HCT116 (cell line): ENCODE measurements around the gene PHGDH. TPM values are rescaled to one million over a fixed set of nuclear protein-coding genes. Genes with fewer than 3 reads are reported as not detected.

Experiments
- ATAC-seq: fragments of 200-7000 bp; cut with Tn5 transposase; 2 replicates; pipeline ENCODE4 v1.9.1; 2020; ENCODE audit warnings: mild to moderate bottlenecking, moderate library complexity
- BruUV-seq: library from RNA; stranded (reverse); fragments of 400-500 nt; replicated peaks from 2 replicates; lab custom pipeline; 2021; lab: Mats Ljungman, UMichigan
- CTCF ChIA-PET: fragments of 300-600 bp; sonication (Branson Sonifier 250); formaldehyde crosslinking; loops from one replicate; lab custom pipeline; 2021; ENCODE audit warnings: antibody characterized with exemption; lab: Charles Lee
- POLR2A ChIA-PET: fragments of 300-600, 350-600 bp; sonication (Branson Sonifier 250); formaldehyde crosslinking; loops from one replicate; lab custom pipeline; 2021; ENCODE audit warnings: antibody characterized with exemption; lab: Charles Lee
- RAD21 ChIA-PET, 2 experiments: fragments of 300-600 bp; sonication (Branson Sonifier 250); formaldehyde crosslinking; loops; one replicate each; lab custom pipeline; 2023; ENCODE audit warnings: low total read pairs in 2 of 2; ENCODE audit not compliant: uncharacterized antibody in 2 of 2, unreplicated experiment in 2 of 2, low non-redundant PET in 1 of 2; lab: Charles Lee
- DNase-seq: peaks from one replicate; pipeline ENCODE4 v3.0.0-alpha.2; 2010; ENCODE audit warnings: low read depth, low spot score
- H2AFZ ChIP-seq: fragments of 200-600 bp; shearing (Covaris generic), sonication (generic); 2 replicates; pipeline ENCODE4 v1.6.1; 2017; ENCODE audit warnings: low read depth, mixed run types, mixed read lengths, antibody characterized with exemption, low read length; ENCODE audit not compliant: poor library complexity, severe bottlenecking
- H3K27ac ChIP-seq: 2 replicates; pipeline ENCODE4 v1.5.1; 2012; ENCODE audit warnings: low read depth, low read length
- H3K27me3 ChIP-seq: fragments of 200-600 bp; sonication (generic); 2 replicates; pipeline ENCODE4 v1.6.1; 2016; ENCODE audit warnings: mixed run types, low read length, mixed read lengths; ENCODE audit not compliant: insufficient read depth
- H3K36me3 ChIP-seq, 2 experiments: fragments of 200-500 bp in 1 of 2; fragments of 200-600 bp in 1 of 2; sonication (Bioruptor generic) in 1 of 2; sonication (generic) in 1 of 2; 2 replicates each; pipeline versions ENCODE4 v1.5.1 to v1.6.1; 2014 to 2016; ENCODE audit warnings: low read length in 2 of 2, inconsistent platforms in 1 of 2, mixed read lengths in 1 of 2, mixed run types in 1 of 2; ENCODE audit not compliant: insufficient read depth in 2 of 2, control insufficient read depth in 1 of 2
- H3K4me1 ChIP-seq, 2 experiments: fragments of 200-600 bp in 1 of 2; sonication (generic) in 1 of 2; 2 replicates each; pipeline versions ENCODE4 v1.5.1 to v1.6.1; 2012 to 2017; ENCODE audit warnings: low read length in 2 of 2, inconsistent platforms in 1 of 2, mild to moderate bottlenecking in 1 of 2, mixed read lengths in 1 of 2, mixed run types in 1 of 2, moderate library complexity in 1 of 2; ENCODE audit not compliant: insufficient read depth in 2 of 2, control insufficient read depth in 1 of 2
- H3K4me2 ChIP-seq: fragments of 200-600 bp; sonication (generic); 2 replicates; pipeline ENCODE4 v1.6.1; 2017; ENCODE audit warnings: mixed run types, low read length, mixed read lengths
- H3K4me3 ChIP-seq, 2 experiments: fragments of 200-600 bp in 1 of 2; sonication (generic) in 1 of 2; replicated peaks in 1 of 2; 2 replicates each; pipeline ENCODE4 v1.5.1; 2011 to 2016; ENCODE audit warnings: low read length in 2 of 2, control low read depth in 1 of 2, low read depth in 1 of 2, mild to moderate bottlenecking in 1 of 2, mixed read lengths in 1 of 2, mixed run types in 1 of 2
- H3K79me2 ChIP-seq: fragments of 200-600 bp; sonication (generic); 2 replicates; pipeline ENCODE4 v1.6.1; 2017; ENCODE audit warnings: mild to moderate bottlenecking, mixed run types, low read length, moderate library complexity, mixed read lengths; ENCODE audit not compliant: insufficient read depth
- H3K9ac ChIP-seq: fragments of 200-600 bp; sonication (generic); 2 replicates; pipeline ENCODE4 v1.6.1; 2016; ENCODE audit warnings: low read length, mixed read lengths
- H3K9me2 ChIP-seq: fragments of 200-600 bp; sonication (generic), shearing (Covaris generic); 2 replicates; pipeline ENCODE4 v1.6.1; 2017; ENCODE audit warnings: mixed run types, mild to moderate bottlenecking, moderate library complexity; ENCODE audit not compliant: insufficient read depth
- H3K9me3 ChIP-seq, 2 experiments: fragments of 200-500 bp in 1 of 2; fragments of 200-600 bp in 1 of 2; sonication (Bioruptor generic) in 1 of 2; sonication (generic) in 1 of 2; 2 replicates each; pipeline ENCODE4 v1.6.1; 2014 to 2017; ENCODE audit warnings: low read length in 2 of 2, mixed read lengths in 2 of 2, inconsistent platforms in 1 of 2, low read depth in 1 of 2, mild to moderate bottlenecking in 1 of 2, mixed run types in 1 of 2, moderate library complexity in 1 of 2; ENCODE audit not compliant: control insufficient read depth in 1 of 2, insufficient read depth in 1 of 2
- H4K20me1 ChIP-seq: fragments of 200-600 bp; sonication (generic), shearing (Covaris generic); 2 replicates; pipeline ENCODE4 v1.6.1; 2017; ENCODE audit warnings: mixed run types, mild to moderate bottlenecking, moderate library complexity; ENCODE audit not compliant: insufficient read depth
- CBX3 ChIP-seq: IDR thresholded peaks from 2 replicates; pipeline ENCODE4 v1.6.1; 2012; ENCODE audit warnings: low read depth
- CEBPB ChIP-seq: IDR thresholded peaks from 2 replicates; pipeline ENCODE4 v1.6.1; 2012; ENCODE audit warnings: low read depth
- EGR1 ChIP-seq: IDR thresholded peaks from 2 replicates; pipeline ENCODE4 v1.6.1; 2012; ENCODE audit warnings: low read depth
- ELF1 ChIP-seq: IDR thresholded peaks from 2 replicates; pipeline ENCODE4 v1.6.1; 2012; ENCODE audit warnings: low read depth, borderline replicate concordance
- EZH2 ChIP-seq: fragments of 200-600 bp; sonication (generic); IDR thresholded peaks from 2 replicates; pipeline ENCODE4 v1.6.1; 2017; ENCODE audit warnings: antibody characterized with exemption, mixed run types
- EZH2phosphoT487 ChIP-seq: fragments of 200-600 bp; IDR thresholded peaks from 2 replicates; pipeline ENCODE4 v1.6.1; 2018; ENCODE audit warnings: antibody characterized with exemption, borderline replicate concordance
- FOSL1 ChIP-seq: IDR thresholded peaks from 2 replicates; pipeline ENCODE4 v1.6.1; 2012; ENCODE audit warnings: low read depth
- JUND ChIP-seq: IDR thresholded peaks from 2 replicates; pipeline ENCODE4 v1.6.1; 2012
- POLR2A ChIP-seq: IDR thresholded peaks from 2 replicates; pipeline ENCODE4 v1.7.0; 2011; ENCODE audit warnings: borderline replicate concordance; ENCODE audit not compliant: insufficient read depth, insufficient read length; ENCODE audit errors: extremely low read depth
- RAD21 ChIP-seq: IDR thresholded peaks from 2 replicates; pipeline ENCODE4 v1.6.1; 2012; ENCODE audit warnings: low read depth, mild to moderate bottlenecking
- SIN3A ChIP-seq: IDR thresholded peaks from 2 replicates; pipeline ENCODE4 v1.6.1; 2012; ENCODE audit warnings: low read depth
- SP1 ChIP-seq: IDR thresholded peaks from 2 replicates; pipeline ENCODE4 v1.6.1; 2012; ENCODE audit warnings: low read depth
- TCF7L2 ChIP-seq: IDR thresholded peaks from 2 replicates; pipeline ENCODE4 v1.7.0; 2011; ENCODE audit warnings: borderline replicate concordance, inconsistent platforms; ENCODE audit not compliant: insufficient read depth, insufficient read length; ENCODE audit errors: extremely low read depth
- YY1 ChIP-seq: IDR thresholded peaks from 2 replicates; pipeline ENCODE4 v1.6.1; 2011; ENCODE audit warnings: low read length, low read depth, moderate library complexity, mild to moderate bottlenecking; ENCODE audit not compliant: insufficient replicate concordance; ENCODE audit errors: extremely low read depth
- ZFX ChIP-seq: fragments of 450-650 bp; IDR thresholded peaks from 2 replicates; pipeline ENCODE4 v1.6.1; 2017
- ZNF274 ChIP-seq: fragments of 200-500 bp; sonication (Bioruptor generic); IDR thresholded peaks from 2 replicates; pipeline ENCODE4 v1.6.1; 2014; ENCODE audit warnings: mild to moderate bottlenecking, low read depth, low read length, inconsistent platforms
- intact Hi-C: fragments of 100-400 bp; cut with micrococcal nuclease; formaldehyde crosslinking; loops from 2 replicates; pipeline ENCODE4 v1.10.0; 2022
- total RNA-seq: library from RNA; stranded (reverse); gene quantifications from one replicate; pipeline ENCODE4 v1.2.1, GENCODE V29; 2021; ENCODE audit not compliant: unreplicated experiment
- TF ChIP-seq, protein P1 (sequence below), 3 experiments: fragments of 200-600 bp in 1 of 3; sonication (generic) in 1 of 3; IDR thresholded peaks in 2 of 3; conservative IDR thresholded peaks in 1 of 3; 2 replicates each; pipeline ENCODE4 v1.5.1; 2012 to 2017; ENCODE audit warnings: low read depth in 2 of 3, low read length in 2 of 3, antibody characterized with exemption in 1 of 3, borderline replicate concordance in 1 of 3, control low read depth in 1 of 3, mild to moderate bottlenecking in 1 of 3, mixed read lengths in 1 of 3, mixed run types in 1 of 3, moderate library complexity in 1 of 3; ENCODE audit not compliant: insufficient read depth in 1 of 3
- TF ChIP-seq, protein P2 (sequence below): IDR thresholded peaks from 2 replicates; pipeline ENCODE4 v1.6.1; 2012
- TF ChIP-seq, protein P3 (sequence below): IDR thresholded peaks from 2 replicates; pipeline ENCODE4 v1.6.1; 2012
- TF ChIP-seq, protein P4 (sequence below): IDR thresholded peaks from 2 replicates; pipeline ENCODE4 v1.6.1; 2011; ENCODE audit warnings: mild to moderate bottlenecking, low read length, moderate library complexity; ENCODE audit not compliant: insufficient replicate concordance; ENCODE audit errors: extremely low read depth

Gene PHGDH
- total RNA-seq, 1 experiment from 2014 or later = 187 TPM

DNA sequence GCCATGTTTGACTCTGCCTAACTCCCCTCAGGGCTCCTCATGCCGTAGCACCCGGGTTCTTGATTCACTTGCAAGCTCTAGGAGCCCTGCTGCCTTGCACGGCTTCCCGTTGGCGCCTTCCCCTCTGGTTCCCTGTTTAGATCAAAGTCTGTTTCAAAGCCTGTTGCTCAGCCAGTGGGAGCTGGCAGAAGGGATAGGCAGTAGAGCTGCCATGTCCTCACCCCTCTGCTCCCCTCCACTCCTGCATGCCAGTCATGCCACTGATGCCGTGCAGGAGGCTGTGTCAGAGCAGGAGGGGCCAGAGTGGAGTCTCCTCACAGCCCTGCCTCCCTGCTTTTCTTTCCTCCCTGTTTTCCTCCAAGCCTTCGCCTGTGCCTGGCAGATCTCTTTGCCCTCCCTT is 30.5 kb downstream of the PHGDH start:
- peaks cover 0 to 3% of the 10 kb centered on the region in 2 experiments; a peak in 1 of 4 replicates for H3K36me3 ChIP-seq
- no TSS peak for BruUV-seq
- DNase-seq (no peak), ATAC-seq (no peak)
- no peaks in the 10 kb centered on the region for H3K4me1 ChIP-seq
- no peak overlapping the region for H3K27ac ChIP-seq
- TF ChIP-seq ZFX (no peak), SIN3A (no peak), EZH2phosphoT487 (no peak), JUND (no peak), SP1 (no peak), ZNF274 (no peak), CBX3 (no peak), POLR2A (no peak), ELF1 (no peak), EZH2 (no peak), EGR1 (no peak), CEBPB (no peak), YY1 (no peak), TCF7L2 (no peak), RAD21 (no peak), FOSL1 (no peak)
- TF ChIP-seq, protein P1, sequence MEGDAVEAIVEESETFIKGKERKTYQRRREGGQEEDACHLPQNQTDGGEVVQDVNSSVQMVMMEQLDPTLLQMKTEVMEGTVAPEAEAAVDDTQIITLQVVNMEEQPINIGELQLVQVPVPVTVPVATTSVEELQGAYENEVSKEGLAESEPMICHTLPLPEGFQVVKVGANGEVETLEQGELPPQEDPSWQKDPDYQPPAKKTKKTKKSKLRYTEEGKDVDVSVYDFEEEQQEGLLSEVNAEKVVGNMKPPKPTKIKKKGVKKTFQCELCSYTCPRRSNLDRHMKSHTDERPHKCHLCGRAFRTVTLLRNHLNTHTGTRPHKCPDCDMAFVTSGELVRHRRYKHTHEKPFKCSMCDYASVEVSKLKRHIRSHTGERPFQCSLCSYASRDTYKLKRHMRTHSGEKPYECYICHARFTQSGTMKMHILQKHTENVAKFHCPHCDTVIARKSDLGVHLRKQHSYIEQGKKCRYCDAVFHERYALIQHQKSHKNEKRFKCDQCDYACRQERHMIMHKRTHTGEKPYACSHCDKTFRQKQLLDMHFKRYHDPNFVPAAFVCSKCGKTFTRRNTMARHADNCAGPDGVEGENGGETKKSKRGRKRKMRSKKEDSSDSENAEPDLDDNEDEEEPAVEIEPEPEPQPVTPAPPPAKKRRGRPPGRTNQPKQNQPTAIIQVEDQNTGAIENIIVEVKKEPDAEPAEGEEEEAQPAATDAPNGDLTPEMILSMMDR (IDR thresholded peaks at IDR 0.05 in 2 of 3, conservative IDR thresholded peaks at IDR 0.05 in 1 of 3; ENCODE audit: borderline replicate concordance in 1 of 3, insufficient read depth in 1 of 3, low read depth in 2 of 3, low read length in 2 of 3) = no peak
- TF ChIP-seq, protein P2, sequence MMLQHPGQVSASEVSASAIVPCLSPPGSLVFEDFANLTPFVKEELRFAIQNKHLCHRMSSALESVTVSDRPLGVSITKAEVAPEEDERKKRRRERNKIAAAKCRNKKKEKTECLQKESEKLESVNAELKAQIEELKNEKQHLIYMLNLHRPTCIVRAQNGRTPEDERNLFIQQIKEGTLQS = no peak
- TF ChIP-seq, protein P3, sequence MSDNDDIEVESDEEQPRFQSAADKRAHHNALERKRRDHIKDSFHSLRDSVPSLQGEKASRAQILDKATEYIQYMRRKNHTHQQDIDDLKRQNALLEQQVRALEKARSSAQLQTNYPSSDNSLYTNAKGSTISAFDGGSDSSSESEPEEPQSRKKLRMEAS = no peak
- TF ChIP-seq, protein P4, sequence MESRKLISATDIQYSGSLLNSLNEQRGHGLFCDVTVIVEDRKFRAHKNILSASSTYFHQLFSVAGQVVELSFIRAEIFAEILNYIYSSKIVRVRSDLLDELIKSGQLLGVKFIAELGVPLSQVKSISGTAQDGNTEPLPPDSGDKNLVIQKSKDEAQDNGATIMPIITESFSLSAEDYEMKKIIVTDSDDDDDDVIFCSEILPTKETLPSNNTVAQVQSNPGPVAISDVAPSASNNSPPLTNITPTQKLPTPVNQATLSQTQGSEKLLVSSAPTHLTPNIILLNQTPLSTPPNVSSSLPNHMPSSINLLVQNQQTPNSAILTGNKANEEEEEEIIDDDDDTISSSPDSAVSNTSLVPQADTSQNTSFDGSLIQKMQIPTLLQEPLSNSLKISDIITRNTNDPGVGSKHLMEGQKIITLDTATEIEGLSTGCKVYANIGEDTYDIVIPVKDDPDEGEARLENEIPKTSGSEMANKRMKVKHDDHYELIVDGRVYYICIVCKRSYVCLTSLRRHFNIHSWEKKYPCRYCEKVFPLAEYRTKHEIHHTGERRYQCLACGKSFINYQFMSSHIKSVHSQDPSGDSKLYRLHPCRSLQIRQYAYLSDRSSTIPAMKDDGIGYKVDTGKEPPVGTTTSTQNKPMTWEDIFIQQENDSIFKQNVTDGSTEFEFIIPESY = no peak
- H3K4me2 ChIP-seq = no peak overlapping the region
- H3K9me2 ChIP-seq = no peaks in the 10 kb centered on the region
- RAD21 ChIA-PET = no interaction called here
- POLR2A ChIA-PET = no interaction called here
- H2AFZ ChIP-seq = no peak overlapping the region
- H4K20me1 ChIP-seq = no peaks in the 10 kb centered on the region
- no peak overlapping the region for H3K4me3 ChIP-seq
- H3K79me2 ChIP-seq = no peaks in the 10 kb centered on the region
- CTCF ChIA-PET = no interaction called here
- intact Hi-C loops = loop anchor here (5.0 kb wide), 1 partner anchor 130 kb away; no protein-coding TSS in a partner anchor
- H3K9ac ChIP-seq = no peak overlapping the region
- no peaks in the 10 kb centered on the region for H3K27me3 ChIP-seq
- no peaks in the 10 kb centered on the region for H3K9me3 ChIP-seq
